HepG2 (cell line): ENCODE data around the gene MUL1. TPM values are rescaled to one million over a fixed set of nuclear protein-coding genes. Genes with fewer than 3 reads are reported as not detected.

ENCODE experiments used
- ARID3A ChIP-seq: IDR thresholded peaks from 2 replicates; pipeline ENCODE4 v1.6.1; 2012; ENCODE audit warnings: low read depth, low read length, improper control_type of control experiment
- DR1 ChIP-seq: sonication (generic); formaldehyde crosslinking; IDR thresholded peaks from 2 replicates; pipeline ENCODE4 v1.8.0; 2021; ENCODE audit warnings: mild to moderate bottlenecking, missing genetic modification reagents, inconsistent platforms
- EHMT2 ChIP-seq: fragments of 200-600 bp; sonication (generic); IDR thresholded peaks from 2 replicates; pipeline ENCODE4 v1.7.0; 2017; ENCODE audit warnings: antibody characterized with exemption, low read depth, low read length, borderline replicate concordance
- IRF9 ChIP-seq: sonication (generic); formaldehyde crosslinking; IDR thresholded peaks from 2 replicates; pipeline ENCODE4 v1.8.0; 2022; ENCODE audit warnings: missing genetic modification reagents, mild to moderate bottlenecking, borderline replicate concordance
- MAX ChIP-seq: IDR thresholded peaks from 2 replicates; pipeline ENCODE4 v1.6.1; 2012; ENCODE audit warnings: inconsistent platforms
- PHB2 ChIP-seq: fragments of 450-650 bp; IDR thresholded peaks from 2 replicates; pipeline ENCODE4 v1.6.1; 2018; ENCODE audit not compliant: partially characterized antibody
- POGK ChIP-seq: sonication (generic); formaldehyde crosslinking; conservative IDR thresholded peaks from 2 replicates; pipeline ENCODE4 v1.8.0; 2022; ENCODE audit warnings: mild to moderate bottlenecking, moderate library complexity, missing genetic modification reagents
- POLR2A ChIP-seq, 2 experiments: IDR thresholded peaks; 2 replicates each; pipeline ENCODE4 v1.6.1; 2011; ENCODE audit warnings: low read depth in 2 of 2, low read length in 2 of 2, mild to moderate bottlenecking in 1 of 2, moderate library complexity in 1 of 2; ENCODE audit not compliant: insufficient read depth in 1 of 2
- RBM22 ChIP-seq: fragments of 200-400 bp; formaldehyde crosslinking; optimal IDR thresholded peaks from 2 replicates; pipeline ENCODE3; 2017; ENCODE audit warnings: mild to moderate bottlenecking, low read length, moderate library complexity
- SMARCE1 ChIP-seq: fragments of 450-650 bp; IDR thresholded peaks from 2 replicates; pipeline ENCODE4 v1.6.1; 2017; ENCODE audit warnings: borderline replicate concordance
- SRF ChIP-seq: IDR thresholded peaks from 2 replicates; pipeline ENCODE4 v1.6.1; 2011; ENCODE audit warnings: mild to moderate bottlenecking, low read depth, low read length, moderate library complexity
- YEATS2 ChIP-seq: sonication (generic); formaldehyde crosslinking; IDR thresholded peaks from 2 replicates; pipeline ENCODE4 v1.4.0; 2020; ENCODE audit warnings: missing genetic modification reagents, borderline replicate concordance
- ZFY ChIP-seq: sonication (generic); formaldehyde crosslinking; IDR thresholded peaks from 2 replicates; pipeline ENCODE4 v1.4.0; 2020; ENCODE audit warnings: missing genetic modification reagents
- ZMAT3 ChIP-seq: sonication (generic); formaldehyde crosslinking; conservative IDR thresholded peaks from 2 replicates; pipeline ENCODE4 v1.7.0; 2021; ENCODE audit warnings: missing genetic modification reagents
- ZNF143 ChIP-seq: sonication (generic); formaldehyde crosslinking; IDR thresholded peaks from 2 replicates; pipeline ENCODE4 v1.4.0; 2020; ENCODE audit warnings: missing genetic modification reagents
- ZNF235 ChIP-seq: sonication (generic); formaldehyde crosslinking; IDR thresholded peaks from 2 replicates; pipeline ENCODE4 v1.8.1; 2023; ENCODE audit warnings: mild to moderate bottlenecking, missing genetic modification reagents, borderline replicate concordance
- ZNF343 ChIP-seq: sonication (generic); formaldehyde crosslinking; IDR thresholded peaks from 2 replicates; pipeline ENCODE4 v1.4.0; 2020; ENCODE audit warnings: mild to moderate bottlenecking, missing genetic modification reagents
- ZNF501 ChIP-seq: sonication (generic); formaldehyde crosslinking; IDR thresholded peaks from 2 replicates; pipeline ENCODE4 v1.5.1; 2020; ENCODE audit warnings: mild to moderate bottlenecking, moderate library complexity, missing genetic modification reagents
- ZNF512B ChIP-seq: sonication (generic); formaldehyde crosslinking; IDR thresholded peaks from 2 replicates; pipeline ENCODE4 v1.5.1; 2020; ENCODE audit warnings: missing genetic modification reagents, mild to moderate bottlenecking, borderline replicate concordance
- ZNF530 ChIP-seq: sonication (generic); formaldehyde crosslinking; IDR thresholded peaks from 2 replicates; pipeline ENCODE4 v1.5.0; 2020; ENCODE audit warnings: low read depth, mild to moderate bottlenecking, missing genetic modification reagents
- ZNF740 ChIP-seq: sonication (generic); formaldehyde crosslinking; IDR thresholded peaks from 2 replicates; pipeline ENCODE4 v1.4.0; 2020; ENCODE audit warnings: missing genetic modification reagents
- polyA plus RNA-seq, 8 experiments: library from polyadenylated mRNA; depleted of rRNA in 3 of 8; stranded (reverse) in 7 of 8; unstranded in 1 of 8; fragments of >200 nt; fragmentation: Illumina TruSeq in 4 of 8; extraction: Trizol in 4 of 8; gene quantifications; 2 replicates each; pipeline versions ENCODE4 v1.2.1 to v1.2.3, GENCODE V29; 2011 to 2016; ENCODE audit warnings: low read depth in 4 of 8, missing spikeins in 1 of 8, mixed read lengths in 1 of 8; ENCODE audit not compliant: insufficient read depth in 1 of 8
- total RNA-seq, 5 experiments: library from RNA; depleted of rRNA; stranded (reverse); fragments of >200 nt; fragmentation: Illumina TruSeq; extraction: Trizol; gene quantifications; 2 replicates each; pipeline ENCODE4 v1.2.3, GENCODE V29; 2016; ENCODE audit warnings: low read depth in 1 of 5

MUL1 gene
- total and polyA plus RNA-seq, 2 of the 13 experiments (the other 11 are each of a cell fraction or from before 2014, with no cell fraction given): 21.5 to 26.5 TPM

- no peak for TF ChIP-seq ARID3A
- no peak for TF ChIP-seq ZNF235 (CRISPR knock-in tag)
- TF ChIP-seq ZNF530 (CRISPR knock-in tag): no peak
- no peak for TF ChIP-seq IRF9 (CRISPR knock-in tag)
- TF ChIP-seq RBM22: no peak
- TF ChIP-seq DR1: 0 out of 2 replicates have a peak, but pooled peaks have one; percentile 26
- no peak for TF ChIP-seq YEATS2 (CRISPR knock-in tag)
- peak; percentile 33; the same call in 1 of the 2 replicates for TF ChIP-seq ZNF143
- peak; percentile 81 for TF ChIP-seq ZFY (CRISPR knock-in tag)
- TF ChIP-seq ZMAT3 (CRISPR knock-in tag): peak; percentile 83; the same call in 1 of the 2 replicates
- no peak for TF ChIP-seq MAX
- peak; percentile 62; the same call in 1 of the 2 replicates for TF ChIP-seq ZNF501 (CRISPR knock-in tag)
- TF ChIP-seq ZNF343 (CRISPR knock-in tag): no peak
- no peak for TF ChIP-seq SMARCE1
- TF ChIP-seq EHMT2: no peak
- peak; percentile 60; the same call in 1 of the 2 replicates for TF ChIP-seq ZNF740 (CRISPR knock-in tag)
- no peak for TF ChIP-seq SRF
- TF ChIP-seq ZNF512B (CRISPR knock-in tag): peak; percentile 88; the same call in 1 of the 2 replicates
- no peak for TF ChIP-seq POGK (CRISPR knock-in tag)
- TF ChIP-seq PHB2: no peak
- TF ChIP-seq POLR2A (IDR thresholded peaks at IDR 0.05; ENCODE audit: insufficient read depth in 1 of 2, low read depth in 2 of 2, low read length in 2 of 2): peak in 1 of 2 experiments; percentile 16; a peak in 1 of 4 replicates
Observed at GRCh38 chr1:20483833-20484518, 24.0 kb downstream of the MUL1 start (continued).
